CD8-positive, alpha-beta memory T cell (primary cell): ENCODE results near the gene NLK. TPM values are rescaled to one million over a fixed set of nuclear protein-coding genes. Genes with fewer than 3 reads are reported as not detected.

Experiments
- CTCF ChIA-PET: fragments of 350-600 bp; sonication (Branson Sonifier 250); formaldehyde crosslinking; loops from one replicate; lab custom pipeline; 2021; ENCODE audit warnings: antibody characterized with exemption; lab: Charles Lee
- POLR2A ChIA-PET: fragments of 350-600 bp; sonication (Branson Sonifier 250); formaldehyde crosslinking; loops from one replicate; lab custom pipeline; 2021; ENCODE audit warnings: antibody characterized with exemption; lab: Charles Lee
- DNase-seq, 5 donors: peaks; one replicate each; pipeline versions ENCODE4 v3.0.0 to v3.0.0-alpha.2; 2020 to 2022; ENCODE audit warnings: mixed read lengths in 1 of 5
- H3K27ac ChIP-seq: one replicate; pipeline ENCODE4 v1.7.0; 2013; ENCODE audit warnings: low read depth, mild to moderate bottlenecking, low read length, moderate library complexity
- H3K27me3 ChIP-seq: 2 replicates; pipeline ENCODE4 v1.7.0; 2013; ENCODE audit warnings: low read length, mild to moderate bottlenecking; ENCODE audit not compliant: insufficient read depth, poor library complexity, severe bottlenecking
- H3K36me3 ChIP-seq: 2 replicates; pipeline ENCODE4 v1.7.0; 2013; ENCODE audit warnings: mild to moderate bottlenecking, low read length, moderate library complexity; ENCODE audit not compliant: insufficient read depth
- H3K4me1 ChIP-seq: 2 replicates; pipeline ENCODE4 v1.7.0; 2013; ENCODE audit warnings: mild to moderate bottlenecking, low read length, moderate library complexity; ENCODE audit not compliant: insufficient read depth
- H3K4me3 ChIP-seq: 2 replicates; pipeline ENCODE4 v1.7.0; 2013; ENCODE audit warnings: mild to moderate bottlenecking, low read length
- H3K9me3 ChIP-seq: 2 replicates; pipeline ENCODE4 v1.7.0; 2013; ENCODE audit warnings: mild to moderate bottlenecking, low read length
- H3K27ac Mint-ChIP-seq, 8 donors: one replicate each; pipeline ENCODE4 v1.8.0; 2020 to 2021; ENCODE audit warnings: mixed read lengths in 8 of 8, mild to moderate bottlenecking in 6 of 8, inconsistent platforms in 3 of 8, moderate library complexity in 3 of 8
- H3K27me3 Mint-ChIP-seq, 2 donors: one replicate each; pipeline ENCODE4 v1.8.0; 2020 to 2021; ENCODE audit warnings: mixed read lengths in 2 of 2, mild to moderate bottlenecking in 1 of 2, moderate library complexity in 1 of 2
- H3K36me3 Mint-ChIP-seq, 3 donors: one replicate each; pipeline ENCODE4 v1.8.0; 2020 to 2021; ENCODE audit warnings: mixed read lengths in 3 of 3, inconsistent platforms in 1 of 3, mild to moderate bottlenecking in 1 of 3
- H3K4me1 Mint-ChIP-seq, 3 donors: one replicate each; pipeline ENCODE4 v1.8.0; 2020 to 2021; ENCODE audit warnings: mixed read lengths in 3 of 3, inconsistent platforms in 1 of 3, mild to moderate bottlenecking in 1 of 3
- H3K4me3 Mint-ChIP-seq, 7 donors: one replicate each; pipeline ENCODE4 v1.8.0; 2020 to 2021; ENCODE audit warnings: mixed read lengths in 7 of 7, mild to moderate bottlenecking in 6 of 7, moderate library complexity in 4 of 7, inconsistent platforms in 2 of 7
- H3K9me3 Mint-ChIP-seq, 5 donors: one replicate each; pipeline ENCODE4 v1.8.0; 2020 to 2022; ENCODE audit warnings: mixed read lengths in 5 of 5, mild to moderate bottlenecking in 3 of 5, moderate library complexity in 2 of 5, inconsistent platforms in 1 of 5
- polyA plus RNA-seq: library from polyadenylated mRNA; unstranded; fragments of 300-500 nt; fragmentation: Illumina TruSeq; gene quantifications from one replicate; pipeline ENCODE4 v1.2.3, GENCODE V29; 2021
- total RNA-seq, 2 experiments: library from RNA; stranded (reverse); gene quantifications; one replicate each; pipeline ENCODE4 v1.2.3, GENCODE V29; 2021

The NLK gene
- total and polyA plus RNA-seq, 3 experiments from 2014 or later, result 1.7 to 12.8 (median 12.0) TPM

- Mint-ChIP-seq H3K4me1 (peaks cover 21 to 39% (median 30%) of the 10 kb centered on the region in 3 donors), H3K27me3 (no peaks in the 10 kb centered on the region), H3K27ac (peak overlapping the region in 2 of 8 donors; percentile 67 to 82), H3K9me3 (peaks cover 0 to 2% (median 0%) of the 10 kb centered on the region in 5 donors), H3K36me3 (peaks cover 4 to 16% (median 7%) of the 10 kb centered on the region in 3 donors), H3K4me3 (peak overlapping the region in 1 of 7 donors; percentile 65)
- Histone ChIP-seq H3K9me3 (no peaks in the 10 kb centered on the region), H3K36me3 (no peaks in the 10 kb centered on the region), H3K27ac (no peak overlapping the region), H3K4me1 (peaks cover 21% of the 10 kb centered on the region), H3K27me3 (no peaks in the 10 kb centered on the region), H3K4me3 (no peak overlapping the region)
- DNase-seq, result no peak
- POLR2A ChIA-PET, result no interaction called here
- CTCF ChIA-PET, result no interaction called here
Observed at GRCh38 chr17:28119046-28119445, 76.6 kb downstream of the NLK start.

DNA sequence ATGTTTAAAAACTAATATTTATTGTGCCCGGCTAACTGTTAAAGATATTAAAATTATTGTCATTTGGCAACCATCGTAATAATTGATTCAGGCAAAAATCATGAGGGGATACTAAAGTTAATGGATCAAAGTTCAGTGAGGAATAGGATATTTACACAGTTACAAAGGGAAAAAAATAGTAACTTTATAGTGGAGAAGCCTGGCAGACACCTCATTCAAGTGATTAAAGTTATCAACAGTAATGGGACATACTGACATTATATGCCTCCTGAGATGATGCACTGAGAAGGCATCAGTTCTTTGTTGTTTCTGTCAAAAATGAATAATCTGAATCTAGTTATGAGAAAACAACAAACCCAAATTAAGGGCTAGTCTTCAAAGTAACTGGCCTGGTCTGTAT, 77.1 kb downstream of the NLK start:
- no peak overlapping the region for H3K4me3 Mint-ChIP-seq
- Histone ChIP-seq H3K9me3 (no peaks in the 10 kb centered on the region), H3K4me3 (no peak overlapping the region), H3K27me3 (no peaks in the 10 kb centered on the region), H3K36me3 (no peaks in the 10 kb centered on the region), H3K27ac (no peak overlapping the region), H3K4me1 (peaks cover 21% of the 10 kb centered on the region)
- H3K36me3 Mint-ChIP-seq, result peaks cover 4 to 21% (median 9%) of the 10 kb centered on the region in 3 donors
- H3K4me1 Mint-ChIP-seq, result peaks cover 21 to 39% (median 30%) of the 10 kb centered on the region in 3 donors
- ChIA-PET CTCF (no interaction called here), POLR2A (no interaction called here)
- no peak overlapping the region for H3K27ac Mint-ChIP-seq
- H3K27me3 Mint-ChIP-seq, result no peaks in the 10 kb centered on the region
- peaks cover 0 to 2% (median 0%) of the 10 kb centered on the region in 5 donors for H3K9me3 Mint-ChIP-seq
- DNase-seq, result no peak

DNA sequence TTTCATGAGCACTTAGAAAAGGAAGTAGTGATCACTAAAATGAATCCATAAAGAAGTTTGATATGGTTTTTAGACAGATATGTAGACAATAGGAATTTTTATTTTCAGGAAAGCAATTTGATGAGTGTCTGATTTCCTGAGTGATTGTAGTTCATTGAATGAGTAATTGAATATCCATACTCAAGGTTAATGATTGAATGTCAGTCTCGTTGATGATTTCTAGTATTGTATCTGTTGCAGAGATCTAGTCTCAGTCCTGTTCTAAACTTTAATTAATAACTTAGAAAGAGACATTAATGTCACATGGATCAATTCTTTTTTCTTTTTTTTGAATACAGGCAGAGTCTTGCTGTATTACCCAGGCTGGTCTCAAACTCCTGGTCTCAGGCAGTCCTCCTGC, 78.3 kb downstream of the NLK start:
- H3K4me1 Mint-ChIP-seq, result peaks cover 17 to 31% (median 30%) of the 10 kb centered on the region in 3 donors
- ChIA-PET CTCF (no interaction called here), POLR2A (no interaction called here)

GRCh38 chr17:28124962-28125361, 82.5 kb downstream of the NLK start:
- CTCF ChIA-PET, result no interaction called here

More for the DNA sequence above, 78.3 kb downstream of the NLK start:
- Histone ChIP-seq H3K4me3 (no peak overlapping the region), H3K36me3 (no peaks in the 10 kb centered on the region), H3K4me1 (peaks cover 15% of the 10 kb centered on the region), H3K9me3 (no peaks in the 10 kb centered on the region), H3K27me3 (no peaks in the 10 kb centered on the region), H3K27ac (no peak overlapping the region)
- Mint-ChIP-seq H3K27me3 (no peaks in the 10 kb centered on the region), H3K27ac (no peak overlapping the region), H3K4me3 (no peak overlapping the region), H3K9me3 (no peaks in the 10 kb centered on the region), H3K36me3 (peaks cover 4 to 27% (median 9%) of the 10 kb centered on the region in 3 donors)
- DNase-seq, result no peak

GRCh38 chr17:28125526-28126378, 83.3 kb downstream of the NLK start:
- CTCF ChIA-PET, result interaction anchor here (0.6 kb wide), 1 partner anchor 89 kb away, joined by 3 read pairs; no protein-coding TSS in a partner anchor
- no peaks in the 10 kb centered on the region for H3K27me3 Mint-ChIP-seq
- peaks cover 4 to 33% (median 13%) of the 10 kb centered on the region in 3 donors for H3K36me3 Mint-ChIP-seq

More at GRCh38 chr17:28124962-28125361, 82.5 kb downstream of the NLK start:
- no peaks in the 10 kb centered on the region for H3K9me3 Mint-ChIP-seq
- no peaks in the 10 kb centered on the region for H3K4me1 ChIP-seq
- H3K27me3 ChIP-seq, result no peaks in the 10 kb centered on the region
- H3K4me3 Mint-ChIP-seq, result no peak overlapping the region
- H3K36me3 ChIP-seq, result no peaks in the 10 kb centered on the region
- H3K27ac Mint-ChIP-seq, result no peak overlapping the region
- no peak for DNase-seq
- POLR2A ChIA-PET, result no interaction called here
- H3K9me3 ChIP-seq, result no peaks in the 10 kb centered on the region
- H3K36me3 Mint-ChIP-seq, result peaks cover 4 to 33% (median 13%) of the 10 kb centered on the region in 3 donors
- no peaks in the 10 kb centered on the region for H3K27me3 Mint-ChIP-seq
- H3K27ac ChIP-seq, result no peak overlapping the region
- H3K4me1 Mint-ChIP-seq, result no peaks in the 10 kb centered on the region
- no peak overlapping the region for H3K4me3 ChIP-seq

DNA sequence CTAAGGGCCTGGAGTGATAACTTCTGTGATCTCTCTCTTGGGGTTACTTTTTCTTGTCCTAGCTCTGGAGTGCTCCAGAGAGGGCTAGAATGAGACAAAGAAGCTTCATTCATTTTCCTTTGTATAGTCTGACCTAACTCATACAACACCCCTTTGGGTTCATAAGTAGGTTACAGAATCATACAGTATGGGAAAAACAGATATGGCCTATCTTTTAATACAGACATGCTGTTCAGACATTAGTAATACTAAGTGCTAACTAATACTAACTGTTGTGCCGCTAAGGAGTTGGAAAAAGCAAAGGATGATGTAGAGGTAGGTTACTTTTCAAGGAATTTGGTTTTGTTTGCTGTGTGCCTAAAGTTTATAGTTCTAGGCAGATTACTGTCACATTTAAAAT, 84.7 kb downstream of the NLK start:
- Histone ChIP-seq H3K27ac (no peak overlapping the region), H3K27me3 (no peaks in the 10 kb centered on the region), H3K9me3 (no peaks in the 10 kb centered on the region), H3K4me3 (no peak overlapping the region), H3K4me1 (no peaks in the 10 kb centered on the region), H3K36me3 (no peaks in the 10 kb centered on the region)
- H3K27ac Mint-ChIP-seq, result no peak overlapping the region
- H3K36me3 Mint-ChIP-seq, result peaks cover 3 to 36% (median 12%) of the 10 kb centered on the region in 3 donors
- no peaks in the 10 kb centered on the region for H3K4me1 Mint-ChIP-seq
- no peaks in the 10 kb centered on the region for H3K27me3 Mint-ChIP-seq
- ChIA-PET CTCF (no interaction called here), POLR2A (no interaction called here)
- H3K4me3 Mint-ChIP-seq, result no peak overlapping the region
- no peaks in the 10 kb centered on the region for H3K9me3 Mint-ChIP-seq
- no peak for DNase-seq

More at GRCh38 chr17:28125526-28126378, 83.3 kb downstream of the NLK start:
- H3K9me3 Mint-ChIP-seq, result no peaks in the 10 kb centered on the region
- no peak overlapping the region for H3K4me3 Mint-ChIP-seq
- no peaks in the 10 kb centered on the region for H3K9me3 ChIP-seq
- H3K4me3 ChIP-seq, result no peak overlapping the region
- H3K27me3 ChIP-seq, result no peaks in the 10 kb centered on the region
- no peak for DNase-seq
- no peaks in the 10 kb centered on the region for H3K4me1 ChIP-seq
- H3K4me1 Mint-ChIP-seq, result no peaks in the 10 kb centered on the region
- no peak overlapping the region for H3K27ac Mint-ChIP-seq
- POLR2A ChIA-PET, result no interaction called here
- H3K36me3 ChIP-seq, result no peaks in the 10 kb centered on the region
- H3K27ac ChIP-seq, result no peak overlapping the region

- no peaks in the 10 kb centered on the region for H3K9me3 Mint-ChIP-seq
Observed at GRCh38 chr17:28128779-28129178, 86.3 kb downstream of the NLK start.

GRCh38 chr17:28130472-28130871, 88.0 kb downstream of the NLK start:
- no peak for DNase-seq
- Mint-ChIP-seq H3K27me3 (no peaks in the 10 kb centered on the region), H3K4me1 (no peaks in the 10 kb centered on the region), H3K27ac (no peak overlapping the region), H3K4me3 (no peak overlapping the region), H3K36me3 (peaks cover 4 to 27% (median 8%) of the 10 kb centered on the region in 3 donors), H3K9me3 (no peaks in the 10 kb centered on the region)
- CTCF ChIA-PET, result no interaction called here
- Histone ChIP-seq H3K9me3 (no peaks in the 10 kb centered on the region), H3K4me3 (no peak overlapping the region), H3K4me1 (no peaks in the 10 kb centered on the region), H3K27ac (no peak overlapping the region), H3K27me3 (no peaks in the 10 kb centered on the region), H3K36me3 (no peaks in the 10 kb centered on the region)
- POLR2A ChIA-PET, result no interaction called here

More at GRCh38 chr17:28128779-28129178, 86.3 kb downstream of the NLK start:
- no peak overlapping the region for H3K27ac ChIP-seq
- no peak for DNase-seq
- H3K4me3 ChIP-seq, result no peak overlapping the region
- Mint-ChIP-seq H3K4me1 (no peaks in the 10 kb centered on the region), H3K36me3 (peaks cover 4 to 37% (median 11%) of the 10 kb centered on the region in 3 donors), H3K27me3 (no peaks in the 10 kb centered on the region), H3K4me3 (no peak overlapping the region), H3K27ac (no peak overlapping the region)
- no peaks in the 10 kb centered on the region for H3K36me3 ChIP-seq
- POLR2A ChIA-PET, result no interaction called here
- CTCF ChIA-PET, result no interaction called here
- no peaks in the 10 kb centered on the region for H3K4me1 ChIP-seq
- H3K9me3 ChIP-seq, result no peaks in the 10 kb centered on the region
- H3K27me3 ChIP-seq, result no peaks in the 10 kb centered on the region
